Sigmoid colon (tissue), 7 donors: ENCODE results near the gene CDH13. TPM values are rescaled to one million over a fixed set of nuclear protein-coding genes. Genes with fewer than 3 reads are reported as not detected.

ENCODE experiments used
- DNase-seq: peaks from one replicate; pipeline ENCODE4 v3.0.0-alpha.2; 2019
- H3K27ac ChIP-seq, 4 donors: fragments of 200-600 bp; sonication (generic); one replicate each; pipeline ENCODE4 v1.5.1; 2016 to 2019; ENCODE audit warnings: mild to moderate bottlenecking in 1 of 4
- H3K27me3 ChIP-seq, 3 donors: fragments of 200-600 bp; sonication (generic); one replicate each; pipeline ENCODE4 v1.5.1; 2019; ENCODE audit warnings: mild to moderate bottlenecking in 1 of 3
- H3K36me3 ChIP-seq, 4 donors: fragments of 200-600 bp; sonication (generic); one replicate each; pipeline ENCODE4 v1.5.1; 2016 to 2019
- H3K4me1 ChIP-seq, 4 donors: fragments of 200-600 bp; sonication (generic); one replicate each; pipeline ENCODE4 v1.5.1; 2017 to 2019
- H3K4me3 ChIP-seq, 4 donors: fragments of 200-600 bp; sonication (generic); one replicate each; pipeline ENCODE4 v1.5.1; 2017 to 2019; ENCODE audit warnings: mild to moderate bottlenecking in 2 of 4, moderate library complexity in 1 of 4
- H3K9me3 ChIP-seq, 4 donors: fragments of 200-600 bp in 3 of 4; sonication (generic) in 3 of 4; one replicate each; pipeline versions ENCODE4 v1.5.1 to v1.6.1; 2013 to 2019
- EP300 ChIP-seq, 4 donors: sonication (generic); formaldehyde crosslinking; IDR thresholded peaks; one replicate each; pipeline ENCODE4 v1.6.1; 2017; ENCODE audit warnings: antibody characterized with exemption in 4 of 4
- POLR2A ChIP-seq, 2 donors: fragments of 450-650 bp; IDR thresholded peaks; one replicate each; pipeline ENCODE4 v1.6.1; 2016; ENCODE audit warnings: antibody characterized with exemption in 2 of 2, mild to moderate bottlenecking in 2 of 2, moderate library complexity in 2 of 2
- POLR2AphosphoS5 ChIP-seq, 4 donors: sonication (generic); formaldehyde crosslinking; IDR thresholded peaks; one replicate each; pipeline ENCODE4 v1.6.1; 2017; ENCODE audit warnings: antibody characterized with exemption in 4 of 4
- whole genome bisulfite sequencing, 2 donors: extraction: QIAGEN DNeasy Blood & Tissue Kit; methylation state at CpG; one replicate each; pipeline ENCODE4 v1.1.7; 2013; 5-methylcytosine and 5-hydroxymethylcytosine counted together
- intact Hi-C: fragments of 100-400 bp; cut with DNase I; formaldehyde crosslinking; loops from one replicate; pipeline ENCODE4 v1.15.1; 2023
- polyA plus RNA-seq, 3 donors: library from polyadenylated mRNA; stranded (reverse); fragments of 200-250 nt; gene quantifications; one replicate each; pipeline ENCODE4 v1.2.3, GENCODE V29; 2013
- total RNA-seq, 4 donors: library from RNA; depleted of rRNA; stranded (reverse); fragments of >200 nt; gene quantifications; one replicate each; pipeline ENCODE4 v1.1.0, GENCODE V29; 2016
- TF ChIP-seq, protein P1 (sequence below), 4 experiments: fragments of 450-650 bp in 3 of 4; fragments of 200-600 bp in 1 of 4; IDR thresholded peaks; one replicate each; pipeline ENCODE4 v1.5.1; 2016 to 2019; ENCODE audit warnings: antibody characterized with exemption in 4 of 4, mild to moderate bottlenecking in 3 of 4, moderate library complexity in 2 of 4
- donor health status: healthy with polysubstance abuse.
- donor health status: Bipolar disorder and iron deficiency.
- donor health status: healthy.

Gene CDH13
- total and polyA plus RNA-seq, 7 donors, result 0.60 to 17.6 (median 11.8) TPM

DNA sequence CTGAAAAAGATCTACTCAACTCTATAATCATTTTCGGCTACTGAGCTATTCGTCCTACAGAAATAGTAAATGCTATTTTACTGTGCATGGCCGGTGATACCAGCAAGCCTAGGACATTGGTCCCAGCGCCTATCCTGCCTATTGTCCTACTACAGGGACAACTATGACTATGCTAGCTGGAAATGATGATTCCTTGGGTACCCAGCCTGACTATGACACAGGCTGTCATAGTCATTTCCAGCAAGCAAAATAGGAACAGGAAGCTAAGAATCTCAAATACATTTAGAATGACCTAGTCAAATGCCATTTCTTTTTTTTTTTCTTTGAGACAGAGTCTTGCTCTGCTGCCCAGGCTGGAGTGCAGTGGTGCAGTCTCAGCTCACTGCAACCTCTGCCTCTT is 1147.3 kb downstream of the CDH13 start:
- intact Hi-C loops, result no loop called here
- no peaks in the 10 kb centered on the region for H3K36me3 ChIP-seq
- H3K27ac ChIP-seq, result no peak overlapping the region
- H3K27me3 ChIP-seq, result no peaks in the 10 kb centered on the region
- no peak for DNase-seq
- H3K9me3 ChIP-seq, result no peaks in the 10 kb centered on the region
- no peak overlapping the region for H3K4me3 ChIP-seq
- TF ChIP-seq EP300 (IDR thresholded peaks at IDR 0.05) (peak in 2 of 4 donors; percentile 47 to 58), POLR2A (IDR thresholded peaks at IDR 0.05) (no peak), POLR2AphosphoS5 (IDR thresholded peaks at IDR 0.05) (no peak)
- TF ChIP-seq, protein P1, sequence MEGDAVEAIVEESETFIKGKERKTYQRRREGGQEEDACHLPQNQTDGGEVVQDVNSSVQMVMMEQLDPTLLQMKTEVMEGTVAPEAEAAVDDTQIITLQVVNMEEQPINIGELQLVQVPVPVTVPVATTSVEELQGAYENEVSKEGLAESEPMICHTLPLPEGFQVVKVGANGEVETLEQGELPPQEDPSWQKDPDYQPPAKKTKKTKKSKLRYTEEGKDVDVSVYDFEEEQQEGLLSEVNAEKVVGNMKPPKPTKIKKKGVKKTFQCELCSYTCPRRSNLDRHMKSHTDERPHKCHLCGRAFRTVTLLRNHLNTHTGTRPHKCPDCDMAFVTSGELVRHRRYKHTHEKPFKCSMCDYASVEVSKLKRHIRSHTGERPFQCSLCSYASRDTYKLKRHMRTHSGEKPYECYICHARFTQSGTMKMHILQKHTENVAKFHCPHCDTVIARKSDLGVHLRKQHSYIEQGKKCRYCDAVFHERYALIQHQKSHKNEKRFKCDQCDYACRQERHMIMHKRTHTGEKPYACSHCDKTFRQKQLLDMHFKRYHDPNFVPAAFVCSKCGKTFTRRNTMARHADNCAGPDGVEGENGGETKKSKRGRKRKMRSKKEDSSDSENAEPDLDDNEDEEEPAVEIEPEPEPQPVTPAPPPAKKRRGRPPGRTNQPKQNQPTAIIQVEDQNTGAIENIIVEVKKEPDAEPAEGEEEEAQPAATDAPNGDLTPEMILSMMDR (IDR thresholded peaks at IDR 0.05), result no peak
- WGBS, 2 donors, result 82 to 89% methylated on average over 4 of the region's 4 CpGs
- H3K4me1 ChIP-seq, result no peaks in the 10 kb centered on the region

DNA sequence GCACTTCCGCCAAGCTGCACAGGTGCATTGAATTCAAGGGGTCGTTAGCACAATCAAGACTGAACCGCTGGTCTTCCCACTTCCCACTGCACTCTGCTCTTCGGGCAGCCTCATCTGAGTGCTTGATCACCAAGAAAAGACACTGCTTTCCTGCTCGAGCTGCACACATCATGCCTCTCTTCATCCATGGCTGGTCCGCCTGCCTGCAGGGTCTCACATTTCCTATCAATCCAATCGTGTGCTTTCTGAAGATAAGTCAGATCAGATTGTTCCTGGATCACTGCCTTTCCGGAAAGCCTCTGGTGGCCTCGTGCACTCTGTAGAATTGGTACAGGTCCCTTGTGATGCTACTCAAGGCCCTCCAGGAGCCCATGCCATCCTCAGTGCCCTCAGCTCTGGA is 1150.2 kb downstream of the CDH13 start:
- Histone ChIP-seq H3K4me3 (no peak overlapping the region), H3K27ac (no peak overlapping the region), H3K4me1 (no peaks in the 10 kb centered on the region), H3K36me3 (no peaks in the 10 kb centered on the region), H3K27me3 (no peaks in the 10 kb centered on the region), H3K9me3 (no peaks in the 10 kb centered on the region)
- WGBS, 2 donors, result 81 to 92% methylated on average over 9 of the region's 9 CpGs
- intact Hi-C loops, result no loop called here
- DNase-seq, result no peak
- TF ChIP-seq, protein P1 (IDR thresholded peaks at IDR 0.05), result no peak
- TF ChIP-seq POLR2A (IDR thresholded peaks at IDR 0.05) (no peak), POLR2AphosphoS5 (IDR thresholded peaks at IDR 0.05) (no peak), EP300 (IDR thresholded peaks at IDR 0.05) (no peak)

DNA sequence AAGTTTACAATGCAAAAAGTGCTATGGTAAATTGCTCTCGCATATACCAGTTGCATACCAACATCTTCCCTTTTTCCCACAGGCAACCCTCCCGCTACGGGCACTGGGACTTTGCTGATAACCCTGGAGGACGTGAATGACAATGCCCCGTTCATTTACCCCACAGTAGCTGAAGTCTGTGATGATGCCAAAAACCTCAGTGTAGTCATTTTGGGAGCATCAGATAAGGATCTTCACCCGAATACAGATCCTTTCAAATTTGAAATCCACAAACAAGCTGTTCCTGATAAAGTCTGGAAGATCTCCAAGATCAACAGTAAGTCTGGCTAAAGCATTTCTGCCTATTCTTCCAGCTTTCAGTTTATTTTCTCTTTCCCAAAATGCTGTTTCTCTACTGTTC is 1153.1 kb downstream of the CDH13 start:
- no peak overlapping the region for H3K27ac ChIP-seq
- WGBS, 2 donors, result 16 to 47% methylated on average over 6 of the region's 6 CpGs
- H3K4me1 ChIP-seq, result no peaks in the 10 kb centered on the region
- no peaks in the 10 kb centered on the region for H3K9me3 ChIP-seq
- no peak for DNase-seq
- TF ChIP-seq POLR2A (IDR thresholded peaks at IDR 0.05) (no peak), EP300 (IDR thresholded peaks at IDR 0.05) (no peak), POLR2AphosphoS5 (IDR thresholded peaks at IDR 0.05) (no peak)
- TF ChIP-seq, protein P1 (IDR thresholded peaks at IDR 0.05), result no peak
- H3K36me3 ChIP-seq, result no peaks in the 10 kb centered on the region
- intact Hi-C loops, result no loop called here
- H3K4me3 ChIP-seq, result no peak overlapping the region
- no peaks in the 10 kb centered on the region for H3K27me3 ChIP-seq

DNA sequence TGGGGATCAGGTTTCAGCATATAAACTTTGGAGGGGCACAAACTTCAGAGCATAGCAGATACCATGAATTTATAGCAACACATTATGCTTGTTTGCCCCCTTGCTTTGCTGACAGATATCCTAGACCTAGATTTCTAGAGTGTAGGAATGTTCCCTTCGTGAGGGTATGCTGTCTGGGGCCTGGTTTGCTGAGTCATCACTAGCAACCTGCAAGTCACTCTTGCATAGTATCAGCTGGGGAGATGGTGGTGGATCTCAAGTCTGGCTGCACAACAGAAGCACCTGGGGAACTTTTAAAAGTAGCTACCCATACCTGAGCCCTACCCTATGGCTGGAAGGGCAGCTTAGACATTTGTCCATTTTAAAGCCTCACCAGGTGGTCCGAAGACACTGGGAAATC is 1158.7 kb downstream of the CDH13 start:
- no peaks in the 10 kb centered on the region for H3K4me1 ChIP-seq
- H3K36me3 ChIP-seq, result no peaks in the 10 kb centered on the region
- no peak overlapping the region for H3K27ac ChIP-seq
- intact Hi-C loops, result no loop called here
- no peak for DNase-seq
- WGBS, 2 donors, result 71 to 75% methylated on average over 2 of the region's 2 CpGs
- H3K9me3 ChIP-seq, result no peaks in the 10 kb centered on the region
- TF ChIP-seq, protein P1 (IDR thresholded peaks at IDR 0.05), result no peak
- no peak for TF ChIP-seq POLR2AphosphoS5 (IDR thresholded peaks at IDR 0.05)
- TF ChIP-seq EP300 (IDR thresholded peaks at IDR 0.05), result no peak
- TF ChIP-seq POLR2A (IDR thresholded peaks at IDR 0.05), result no peak
- no peak overlapping the region for H3K4me3 ChIP-seq
- no peaks in the 10 kb centered on the region for H3K27me3 ChIP-seq

DNA sequence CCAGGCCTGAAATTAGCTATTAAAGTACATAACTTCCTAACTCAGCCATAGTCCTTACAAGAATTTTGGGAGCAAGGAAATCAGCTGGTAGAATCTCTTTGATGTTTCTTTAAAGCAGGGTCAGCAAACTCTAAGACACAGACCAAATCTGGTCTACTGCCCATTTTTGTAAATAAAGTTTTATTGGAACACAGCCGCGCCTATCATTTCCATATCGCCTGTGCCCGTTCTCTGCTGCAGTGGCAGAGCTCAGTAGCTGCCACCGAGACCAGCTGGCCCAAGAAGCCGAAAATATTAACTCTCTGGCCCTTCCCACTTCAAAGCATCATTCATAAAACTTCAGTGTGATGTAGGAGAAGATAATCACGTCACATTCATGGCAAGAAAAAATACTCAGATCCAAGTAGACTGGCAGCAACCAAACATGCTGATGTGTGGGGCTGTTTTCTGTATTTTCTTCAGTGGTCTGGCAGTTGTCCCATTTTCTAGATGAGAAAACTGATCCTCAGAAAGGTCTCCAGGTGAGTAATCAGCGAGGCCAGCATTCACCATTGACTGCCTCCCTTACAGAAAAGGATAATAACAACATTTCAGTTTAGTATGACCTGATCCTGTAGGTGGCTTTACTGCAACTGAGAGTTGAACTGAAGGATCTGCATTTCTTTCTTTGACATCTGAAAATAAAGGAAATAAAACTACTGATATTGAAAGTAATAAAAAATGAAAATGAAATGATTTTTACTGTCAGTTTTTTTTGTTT is 1163.1 kb downstream of the CDH13 start:
- TF ChIP-seq POLR2A (IDR thresholded peaks at IDR 0.05), result no peak
- TF ChIP-seq EP300 (IDR thresholded peaks at IDR 0.05), result no peak
- TF ChIP-seq, protein P1 (IDR thresholded peaks at IDR 0.05), result no peak
- no peak for TF ChIP-seq POLR2AphosphoS5 (IDR thresholded peaks at IDR 0.05)
- intact Hi-C loops, result no loop called here
- 53 to 83% methylated on average over 8 of the region's 8 CpGs for WGBS, 2 donors

More for the DNA sequence above, 1163.1 kb downstream of the CDH13 start:
- Histone ChIP-seq H3K36me3 (no peaks in the 10 kb centered on the region), H3K27ac (no peak overlapping the region), H3K9me3 (no peaks in the 10 kb centered on the region), H3K4me1 (no peaks in the 10 kb centered on the region), H3K4me3 (no peak overlapping the region), H3K27me3 (no peaks in the 10 kb centered on the region)
- DNase-seq, result no peak
